ENCODE results near the gene WNT4. TPM values are rescaled to one million over a fixed set of nuclear protein-coding genes. Genes with fewer than 3 reads are reported as not detected.
A peak's percentile ranks its signal among the peaks of the same experiment; 100 is the strongest.

The WNT4 gene
- total and polyA plus RNA-seq, 2 of the 8 experiments (the other 6 are each of a cell fraction or from before 2014, with no cell fraction given): 1.3 to 6.6 TPM

DNA sequence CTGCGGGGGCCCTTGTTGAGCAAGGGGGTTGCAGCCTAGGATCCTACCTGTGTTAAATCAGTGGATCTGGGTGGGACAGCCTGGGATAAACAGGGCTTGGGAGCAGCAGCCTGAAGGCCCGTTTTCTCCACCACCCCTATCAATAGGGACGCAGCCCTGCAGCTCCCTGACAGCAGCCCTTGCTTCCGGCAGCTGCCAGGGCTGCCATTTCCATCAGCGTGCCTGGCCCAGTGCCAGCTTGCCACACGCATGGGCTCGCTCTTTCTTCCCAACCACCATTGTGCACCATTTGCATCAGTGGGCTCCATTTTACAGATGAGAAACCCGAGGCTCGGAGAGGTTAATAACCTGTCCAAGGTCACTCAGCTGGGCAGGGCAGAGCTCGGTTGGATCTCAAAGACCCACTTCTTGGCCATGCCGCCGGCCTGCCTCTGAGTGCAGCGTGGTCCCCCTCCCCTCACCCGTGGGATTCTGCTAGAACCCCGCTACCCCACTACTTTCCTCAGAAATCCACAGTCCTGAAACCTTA, 3.8 kb downstream of the WNT4 start:
- no peak overlapping the region for H4K8ac ChIP-seq (ENCODE audit: extremely low read depth, insufficient read depth, low read length)
- H4K5ac ChIP-seq (ENCODE audit: insufficient read length, low read depth, low read length): no peak overlapping the region
- H4K91ac ChIP-seq (replicated peaks; ENCODE audit: insufficient read length, low read length): no peak overlapping the region
- no peak overlapping the region for H2BK15ac ChIP-seq (ENCODE audit: low read length)
- no peak overlapping the region for H2BK120ac ChIP-seq (replicated peaks; ENCODE audit: low read depth, low read length)
- POLR2A ChIA-PET (ENCODE audit: partially characterized antibody): interaction anchor here (1.6 kb wide), 1 partner anchor 10 kb away, joined by 5 read pairs; no protein-coding TSS in a partner anchor
- DNase-seq (ENCODE audit: low read depth in 1 of 2, low spot score in 2 of 2) (no peak), FAIRE-seq (no peak)
- peaks cover 4 to 33% (median 23%) of the 10 kb centered on the region in 4 experiments for H3K27me3 ChIP-seq (replicated peaks in 1 of 4; ENCODE audit: control insufficient read depth in 3 of 4, extremely low read depth in 1 of 4, insufficient read depth in 3 of 4, low read length in 3 of 4)
- peaks cover 0 to 4% of the 10 kb centered on the region in 2 experiments for H4K20me1 ChIP-seq (replicated peaks in 1 of 2; ENCODE audit: control insufficient read depth in 1 of 2, insufficient read depth in 2 of 2, low read length in 2 of 2)
- peaks cover 8% of the 10 kb centered on the region; the same call in 1 of the 2 replicates for H3K23me2 ChIP-seq (ENCODE audit: low read depth, low read length)
- no peaks in the 10 kb centered on the region for H3K36me3 ChIP-seq (ENCODE audit: control insufficient read depth in 2 of 4, insufficient read depth in 4 of 4, low read length in 3 of 4)
- no peak overlapping the region for H3K56ac ChIP-seq (replicated peaks; ENCODE audit: insufficient read length, low read depth, low read length)
- H3K79me2 ChIP-seq (ENCODE audit: control insufficient read depth in 1 of 2, insufficient read depth in 2 of 2, low read length in 2 of 2): no peaks in the 10 kb centered on the region
- no peak overlapping the region for H2BK20ac ChIP-seq (ENCODE audit: low read length)
- 0 out of 2 replicates have a peak overlapping the region, but pooled peaks have one; percentile 5 for H2BK12ac ChIP-seq (ENCODE audit: low read depth, low read length)
- TF ChIP-seq FOSL1 (IDR thresholded peaks at IDR 0.05; ENCODE audit: insufficient read depth, low read depth, low read length): no peak
- TF ChIP-seq GABPA (IDR thresholded peaks at IDR 0.05; ENCODE audit: borderline replicate concordance, insufficient read depth, low read length): no peak
- no peak for TF ChIP-seq CBX8 (IDR thresholded peaks at IDR 0.05; ENCODE audit: borderline replicate concordance, low read depth, low read length)
- TF ChIP-seq TAF7 (optimal IDR thresholded peaks at IDR 0.05; ENCODE audit: borderline replicate concordance, low read depth, low read length): no peak
- TF ChIP-seq JUN (IDR thresholded peaks at IDR 0.05; ENCODE audit: low read depth, low read length): no peak
- no peak for TF ChIP-seq HDAC6 (IDR thresholded peaks at IDR 0.05; ENCODE audit: low read depth, low read length)
- no peak for TF ChIP-seq NRF1 (IDR thresholded peaks at IDR 0.05; ENCODE audit: low read depth, low read length)
- TF ChIP-seq RBBP5 (IDR thresholded peaks at IDR 0.05; ENCODE audit: borderline replicate concordance, low read depth, low read length): no peak
- no peaks in the 10 kb centered on the region for H3K9me3 ChIP-seq (ENCODE audit: insufficient read depth in 2 of 2, low read depth in 1 of 2, low read length in 1 of 2)
- H3K14ac ChIP-seq (ENCODE audit: insufficient read length): no peak overlapping the region
- H3K9ac ChIP-seq (replicated peaks in 1 of 4; ENCODE audit: extremely low read depth in 1 of 4, low read depth in 3 of 4, low read length in 3 of 4): no peak overlapping the region
- no peak overlapping the region for H3K4ac ChIP-seq (replicated peaks; ENCODE audit: insufficient read length, low read depth, low read length)
- no peak overlapping the region for H3K23ac ChIP-seq (ENCODE audit: insufficient read length)
- no peak overlapping the region for H3K4me2 ChIP-seq (ENCODE audit: insufficient read depth in 1 of 2, low read depth in 2 of 2, low read length in 2 of 2)
- no peak overlapping the region for H3K18ac ChIP-seq (ENCODE audit: extremely low read depth, low read length)
- no peak overlapping the region for H2AFZ ChIP-seq (ENCODE audit: low read length)
- CTCF ChIA-PET (ENCODE audit: partially characterized antibody): interaction anchor here (0.6 to 13.1 kb wide), 12 partner anchors 7 to 1564 kb away, joined by 3 to 149 read pairs (median 5); no protein-coding TSS in a partner anchor
- no peak overlapping the region for H3K27ac ChIP-seq (ENCODE audit: low read depth, low read length)
- H3K4me3 ChIP-seq (ENCODE audit: extremely low read depth in 1 of 4, insufficient read depth in 2 of 4, low read depth in 3 of 4, low read length in 4 of 4): no peak overlapping the region
- no peak overlapping the region for H2AK5ac ChIP-seq (ENCODE audit: low read depth, low read length)
- H3K79me1 ChIP-seq (ENCODE audit: low read depth, low read length): no peaks in the 10 kb centered on the region
- no peak overlapping the region for H2BK5ac ChIP-seq (ENCODE audit: low read depth, low read length)
- peaks cover 12 to 46% (median 23%) of the 10 kb centered on the region in 4 experiments for H3K4me1 ChIP-seq (replicated peaks in 1 of 4; ENCODE audit: control insufficient read depth in 3 of 4, insufficient read depth in 4 of 4, low read length in 3 of 4)
- WGBS, 2 experiments (ENCODE audit: extremely low coverage in 1 of 2, insufficient coverage in 1 of 2, insufficient read length in 1 of 2, insufficient replicate concordance in 2 of 2, low coverage in 1 of 2, low lambda C conversion rate in 2 of 2, missing lambda C conversion rate in 1 of 2): 92% methylated on average over 15 of the region's 15 CpGs; no CpG with 5 or more reads in 1 of the 2 experiments
